Effector memory CD4-positive, alpha-beta T cell (primary cell): ENCODE data around the gene RGS4.
"Not testable (repeated sequence)": the region's sequence is repeated elsewhere in the genome, so short reads cannot be mapped to it uniquely, and the experiment has no call there.

Source experiments
- DNase-seq, 3 donors: peaks; one replicate each; pipeline ENCODE4 v3.0.0-alpha.2; 2020
- H3K27ac ChIP-seq: 2 replicates; pipeline ENCODE4 v1.7.0; 2013; ENCODE audit warnings: mild to moderate bottlenecking, low read length, moderate library complexity; ENCODE audit not compliant: insufficient read depth, poor library complexity, severe bottlenecking
- H3K27me3 ChIP-seq: replicated peaks from 2 replicates; pipeline ENCODE4 v1.7.0; 2013; ENCODE audit warnings: mild to moderate bottlenecking, low read length; ENCODE audit not compliant: insufficient read depth, control insufficient read depth, poor library complexity, severe bottlenecking
- H3K36me3 ChIP-seq: 2 replicates; pipeline ENCODE4 v1.7.0; 2013; ENCODE audit warnings: mild to moderate bottlenecking, low read length, moderate library complexity; ENCODE audit not compliant: control insufficient read depth, insufficient read depth
- H3K4me1 ChIP-seq: 2 replicates; pipeline ENCODE4 v1.7.0; 2013; ENCODE audit warnings: low read length, mild to moderate bottlenecking; ENCODE audit not compliant: control insufficient read depth, insufficient read depth, poor library complexity, severe bottlenecking
- H3K4me3 ChIP-seq: 2 replicates; pipeline ENCODE4 v1.7.0; 2013; ENCODE audit warnings: low read length, low read depth, mild to moderate bottlenecking; ENCODE audit not compliant: insufficient read depth, poor library complexity, severe bottlenecking
- H3K9me3 ChIP-seq: 2 replicates; pipeline ENCODE4 v1.7.0; 2013; ENCODE audit warnings: mild to moderate bottlenecking, low read length, moderate library complexity; ENCODE audit not compliant: control insufficient read depth

The RGS4 gene

GRCh38 chr1:163076981-163077761 is 8.0 kb downstream of the RGS4 start:
- no peak overlapping the region for H3K27ac ChIP-seq

GRCh38 chr1:163082971-163083370 is 13.8 kb downstream of the RGS4 start:
- DNase-seq: no peak
- H3K9me3 ChIP-seq: no peaks in the 10 kb centered on the region
- no peak overlapping the region for H3K27ac ChIP-seq
- H3K4me3 ChIP-seq: no peak overlapping the region
- no peaks in the 10 kb centered on the region for H3K36me3 ChIP-seq
- no peaks in the 10 kb centered on the region for H3K27me3 ChIP-seq
- H3K4me1 ChIP-seq: no peaks in the 10 kb centered on the region

More at GRCh38 chr1:163076981-163077761, 8.0 kb downstream of the RGS4 start:
- no peaks in the 10 kb centered on the region for H3K36me3 ChIP-seq
- no peaks in the 10 kb centered on the region for H3K9me3 ChIP-seq
- no peak overlapping the region for H3K4me3 ChIP-seq
- no peaks in the 10 kb centered on the region for H3K27me3 ChIP-seq
- no peak for DNase-seq
- H3K4me1 ChIP-seq: no peaks in the 10 kb centered on the region

- Histone ChIP-seq H3K27ac (no peak overlapping the region), H3K4me3 (no peak overlapping the region), H3K36me3 (no peaks in the 10 kb centered on the region), H3K4me1 (no peaks in the 10 kb centered on the region), H3K9me3 (no peaks in the 10 kb centered on the region), H3K27me3 (no peaks in the 10 kb centered on the region)
- DNase-seq: no peak
These were observed 14.5 kb downstream of the RGS4 start for GRCh38 chr1:163083690-163084089.

GRCh38 chr1:163084330-163084729 is 15.2 kb downstream of the RGS4 start:
- Histone ChIP-seq H3K27me3 (no peaks in the 10 kb centered on the region), H3K4me3 (no peak overlapping the region), H3K4me1 (no peaks in the 10 kb centered on the region), H3K27ac (no peak overlapping the region), H3K36me3 (no peaks in the 10 kb centered on the region), H3K9me3 (no peaks in the 10 kb centered on the region)
- DNase-seq: no peak

GRCh38 chr1:163085041-163085903 is 16.1 kb downstream of the RGS4 start:
- H3K27ac ChIP-seq: no peak overlapping the region
- no peaks in the 10 kb centered on the region for H3K4me1 ChIP-seq
- H3K9me3 ChIP-seq: no peaks in the 10 kb centered on the region
- no peaks in the 10 kb centered on the region for H3K36me3 ChIP-seq
- H3K27me3 ChIP-seq: no peaks in the 10 kb centered on the region
- H3K4me3 ChIP-seq: no peak overlapping the region
- no peak for DNase-seq

- no peaks in the 10 kb centered on the region for H3K36me3 ChIP-seq
- no peaks in the 10 kb centered on the region for H3K27me3 ChIP-seq
- H3K4me3 ChIP-seq: no peak overlapping the region
- no peak overlapping the region for H3K27ac ChIP-seq
- H3K4me1 ChIP-seq: no peaks in the 10 kb centered on the region
- DNase-seq: no peak
- no peaks in the 10 kb centered on the region for H3K9me3 ChIP-seq
These were observed 16.7 kb downstream of the RGS4 start for GRCh38 chr1:163085904-163086268.

GRCh38 chr1:163089117-163089516 is 20.0 kb downstream of the RGS4 start:
- not testable (repeated sequence) for H3K4me3 ChIP-seq, H3K4me1 ChIP-seq, H3K27ac ChIP-seq, H3K27me3 ChIP-seq, DNase-seq, H3K36me3 ChIP-seq, H3K9me3 ChIP-seq

GRCh38 chr1:163090321-163090945 is 21.3 kb downstream of the RGS4 start:
- no peaks in the 10 kb centered on the region for H3K36me3 ChIP-seq
- H3K27me3 ChIP-seq: no peaks in the 10 kb centered on the region
- H3K9me3 ChIP-seq: no peaks in the 10 kb centered on the region
- no peaks in the 10 kb centered on the region for H3K4me1 ChIP-seq
- H3K27ac ChIP-seq: no peak overlapping the region
- DNase-seq: no peak
- H3K4me3 ChIP-seq: no peak overlapping the region

- Histone ChIP-seq H3K27me3 (no peaks in the 10 kb centered on the region), H3K9me3 (no peaks in the 10 kb centered on the region), H3K4me1 (no peaks in the 10 kb centered on the region), H3K4me3 (no peak overlapping the region), H3K27ac (no peak overlapping the region), H3K36me3 (no peaks in the 10 kb centered on the region)
- DNase-seq: no peak
These were observed 24.0 kb downstream of the RGS4 start for GRCh38 chr1:163093169-163093568.

GRCh38 chr1:163093579-163093978 is 24.4 kb downstream of the RGS4 start:
- no peaks in the 10 kb centered on the region for H3K9me3 ChIP-seq
- no peaks in the 10 kb centered on the region for H3K36me3 ChIP-seq
- no peaks in the 10 kb centered on the region for H3K4me1 ChIP-seq
- no peak overlapping the region for H3K4me3 ChIP-seq
- no peak for DNase-seq
- H3K27me3 ChIP-seq: no peaks in the 10 kb centered on the region
- no peak overlapping the region for H3K27ac ChIP-seq
